C4-2B (cell line): ENCODE data around the gene RNLS.

Experiments
- CTCF ChIP-seq: fragments of 450-650 bp; conservative IDR thresholded peaks from 2 replicates; pipeline ENCODE4 v1.5.1; 2017; ENCODE audit warnings: mild to moderate bottlenecking
- ZFX ChIP-seq: fragments of 450-650 bp; IDR thresholded peaks from 2 replicates; pipeline ENCODE4 v1.6.1; 2017

GRCh38 chr10:88418871-88419270, 164.2 kb downstream of the RNLS start:
- TF ChIP-seq CTCF (no peak), ZFX (no peak)
